ENCODE measurements around the gene RAD21L1. TPM values are rescaled to one million over a fixed set of nuclear protein-coding genes. Genes with fewer than 3 reads are reported as not detected.

RAD21L1 gene
- total RNA-seq, 4 donors from 2014 or later: not detected

DNA sequence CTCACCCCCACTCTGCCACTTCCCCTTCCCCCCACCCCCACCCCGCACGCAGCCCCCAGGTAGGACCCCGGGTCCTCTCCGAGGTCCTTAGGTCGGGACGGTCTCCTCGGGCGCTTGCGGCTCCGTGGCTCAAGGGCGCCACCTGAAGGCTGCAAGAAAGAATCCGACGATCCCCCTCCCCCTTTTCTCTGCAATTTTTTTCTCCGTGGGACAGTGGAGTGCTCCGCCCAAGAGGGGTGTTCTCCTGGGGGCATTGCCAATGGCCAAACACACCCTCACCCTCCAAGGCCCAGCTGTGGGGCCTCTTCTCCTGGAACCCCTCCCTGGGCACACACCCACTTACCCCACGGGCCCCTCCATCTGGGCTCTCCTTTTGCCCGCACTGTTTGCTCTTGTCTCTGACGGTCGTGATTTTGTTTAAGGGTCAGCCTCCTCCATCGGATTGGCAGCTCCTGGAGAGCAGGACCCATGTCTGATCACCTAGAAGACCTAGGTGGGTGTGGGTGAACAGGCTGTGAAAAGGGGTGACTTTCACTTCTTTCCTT is 40.0 kb upstream of the RAD21L1 start:
- H3K4me3 ChIP-seq: peak overlapping the region; percentile 49 to 62 (median 52)
- H3K4me1 ChIP-seq: peaks cover 12 to 20% (median 19%) of the 10 kb centered on the region in 4 donors
- peaks cover 0 to 4% (median 0%) of the 10 kb centered on the region in 4 donors for H3K36me3 ChIP-seq
- no peak overlapping the region for H3K27ac ChIP-seq (replicated peaks in 1 of 4)
- H3K9me3 ChIP-seq: no peaks in the 10 kb centered on the region
- DNase-seq (ENCODE audit: extremely low spot score): no peak
- peaks cover 0 to 57% (median 20%) of the 10 kb centered on the region in 4 donors for H3K27me3 ChIP-seq
- TF ChIP-seq, protein P1, sequence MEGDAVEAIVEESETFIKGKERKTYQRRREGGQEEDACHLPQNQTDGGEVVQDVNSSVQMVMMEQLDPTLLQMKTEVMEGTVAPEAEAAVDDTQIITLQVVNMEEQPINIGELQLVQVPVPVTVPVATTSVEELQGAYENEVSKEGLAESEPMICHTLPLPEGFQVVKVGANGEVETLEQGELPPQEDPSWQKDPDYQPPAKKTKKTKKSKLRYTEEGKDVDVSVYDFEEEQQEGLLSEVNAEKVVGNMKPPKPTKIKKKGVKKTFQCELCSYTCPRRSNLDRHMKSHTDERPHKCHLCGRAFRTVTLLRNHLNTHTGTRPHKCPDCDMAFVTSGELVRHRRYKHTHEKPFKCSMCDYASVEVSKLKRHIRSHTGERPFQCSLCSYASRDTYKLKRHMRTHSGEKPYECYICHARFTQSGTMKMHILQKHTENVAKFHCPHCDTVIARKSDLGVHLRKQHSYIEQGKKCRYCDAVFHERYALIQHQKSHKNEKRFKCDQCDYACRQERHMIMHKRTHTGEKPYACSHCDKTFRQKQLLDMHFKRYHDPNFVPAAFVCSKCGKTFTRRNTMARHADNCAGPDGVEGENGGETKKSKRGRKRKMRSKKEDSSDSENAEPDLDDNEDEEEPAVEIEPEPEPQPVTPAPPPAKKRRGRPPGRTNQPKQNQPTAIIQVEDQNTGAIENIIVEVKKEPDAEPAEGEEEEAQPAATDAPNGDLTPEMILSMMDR (IDR thresholded peaks at IDR 0.05): peak; percentile 15 to 36 (median 29)
- TF ChIP-seq EP300 (IDR thresholded peaks at IDR 0.05): no peak
- no peak for TF ChIP-seq POLR2A (IDR thresholded peaks at IDR 0.05; ENCODE audit: low read depth)
- no peak for TF ChIP-seq POLR2AphosphoS5 (IDR thresholded peaks at IDR 0.05)
- 17% methylated on average over 10 of the region's 20 CpGs for WGBS
- intact Hi-C loops (cut with DNase I): no loop called here

DNA sequence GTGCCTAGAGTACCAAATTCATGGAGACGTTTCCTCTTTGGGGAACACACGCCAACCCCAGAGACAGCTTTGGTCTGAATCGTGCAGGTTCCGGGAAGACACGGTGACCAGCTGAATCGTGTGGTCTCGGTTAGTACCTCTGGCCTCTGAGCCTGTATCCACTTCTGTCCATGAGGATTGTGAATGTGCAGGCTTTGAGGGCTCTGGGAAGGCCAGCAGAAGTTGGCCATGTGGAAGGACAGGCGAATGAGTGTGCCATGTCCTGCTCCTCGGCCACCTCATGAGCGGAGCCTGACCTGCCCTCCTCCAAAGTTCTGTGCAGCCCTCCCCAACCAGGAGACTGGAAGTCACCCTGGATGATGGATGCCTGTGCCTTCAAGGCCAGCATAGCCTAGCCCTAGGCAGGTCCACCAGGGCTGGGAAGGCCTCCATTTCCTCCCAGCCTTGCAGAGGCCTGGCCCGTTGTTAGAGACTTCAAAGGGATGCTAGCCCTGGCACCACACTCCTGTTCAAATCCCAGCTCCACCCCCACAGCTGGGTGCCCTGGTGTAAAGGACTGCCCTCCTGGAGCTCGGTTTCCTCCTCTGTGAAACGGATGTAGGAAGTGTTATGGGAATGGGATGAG is 39.4 kb upstream of the RAD21L1 start:
- no peaks in the 10 kb centered on the region for H3K9me3 ChIP-seq
- H3K27ac ChIP-seq (replicated peaks in 1 of 4): no peak overlapping the region
- 81% methylated on average over 10 of the region's 13 CpGs for WGBS
- peaks cover 0 to 57% (median 20%) of the 10 kb centered on the region in 4 donors for H3K27me3 ChIP-seq
- H3K4me3 ChIP-seq: no peak overlapping the region
- TF ChIP-seq POLR2A (IDR thresholded peaks at IDR 0.05; ENCODE audit: low read depth) (no peak), EP300 (IDR thresholded peaks at IDR 0.05) (no peak), POLR2AphosphoS5 (IDR thresholded peaks at IDR 0.05) (no peak)
- TF ChIP-seq, protein P1 (IDR thresholded peaks at IDR 0.05): no peak
- no peaks in the 10 kb centered on the region for H3K36me3 ChIP-seq
- no peak for DNase-seq (ENCODE audit: extremely low spot score)
- H3K4me1 ChIP-seq: peaks cover 12 to 20% (median 19%) of the 10 kb centered on the region in 4 donors
- intact Hi-C loops (cut with DNase I): no loop called here

DNA sequence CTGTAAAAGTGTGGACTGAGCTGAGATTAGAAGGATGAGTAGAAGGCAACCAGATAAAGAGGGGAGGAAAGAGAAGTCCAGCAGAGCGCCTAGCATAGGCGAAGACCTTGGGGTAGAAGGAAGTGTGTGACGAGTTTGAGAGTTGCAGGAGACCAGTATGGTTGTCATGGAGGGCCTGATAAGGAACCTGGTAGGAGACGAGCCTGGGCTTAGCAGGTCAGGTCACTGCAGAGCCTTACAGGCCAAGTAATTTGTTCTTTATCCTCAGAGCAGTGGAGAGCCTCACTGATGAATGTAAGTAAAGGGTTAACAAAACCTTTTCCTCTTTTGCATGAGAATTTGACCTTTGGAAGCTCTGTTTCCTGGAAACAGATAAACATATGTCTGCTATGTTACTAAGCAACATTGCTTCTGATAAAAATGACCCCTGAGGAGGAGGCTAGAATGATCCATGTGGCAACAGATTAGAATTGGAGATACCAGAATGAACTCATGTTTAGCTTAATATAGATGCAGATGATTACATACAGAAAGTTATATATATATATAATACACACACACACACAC is 38.2 kb upstream of the RAD21L1 start:
- TF ChIP-seq, protein P1 (IDR thresholded peaks at IDR 0.05): no peak
- TF ChIP-seq POLR2A (IDR thresholded peaks at IDR 0.05; ENCODE audit: low read depth): no peak
- no peak for TF ChIP-seq EP300 (IDR thresholded peaks at IDR 0.05)
- TF ChIP-seq POLR2AphosphoS5 (IDR thresholded peaks at IDR 0.05): no peak
- H3K9me3 ChIP-seq: no peaks in the 10 kb centered on the region
- H3K27me3 ChIP-seq: peaks cover 0 to 57% (median 20%) of the 10 kb centered on the region in 4 donors
- H3K4me1 ChIP-seq: peaks cover 12 to 20% (median 19%) of the 10 kb centered on the region in 4 donors
- H3K36me3 ChIP-seq: no peaks in the 10 kb centered on the region
- no peak for DNase-seq (ENCODE audit: extremely low spot score)
- intact Hi-C loops (cut with DNase I): no loop called here
- H3K4me3 ChIP-seq: no peak overlapping the region
- WGBS: 62% methylated on average over 4 of the region's 4 CpGs
- no peak overlapping the region for H3K27ac ChIP-seq (replicated peaks in 1 of 4)

DNA sequence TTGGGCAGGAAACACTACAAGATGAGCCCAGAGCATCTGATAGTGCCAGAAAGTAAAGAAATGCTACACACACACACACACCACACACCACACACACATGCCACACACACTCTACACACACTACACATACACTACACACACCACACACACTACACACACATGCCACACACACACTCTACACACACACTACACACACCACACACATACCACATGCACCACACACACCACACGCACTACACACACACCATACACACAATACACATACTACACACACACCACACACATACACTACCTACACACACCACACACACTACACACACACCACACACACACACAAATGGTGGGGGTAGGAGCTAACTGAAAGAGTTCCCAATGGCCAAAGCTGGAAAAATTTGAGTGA is 37.5 kb upstream of the RAD21L1 start:
- TF ChIP-seq EP300 (IDR thresholded peaks at IDR 0.05): no peak
- TF ChIP-seq POLR2A (IDR thresholded peaks at IDR 0.05; ENCODE audit: low read depth): no peak
- TF ChIP-seq POLR2AphosphoS5 (IDR thresholded peaks at IDR 0.05): no peak
- TF ChIP-seq, protein P1 (IDR thresholded peaks at IDR 0.05): no peak
- H3K36me3 ChIP-seq: no peaks in the 10 kb centered on the region
- 96% methylated on average over 1 of the region's 1 CpG for WGBS

More for the DNA sequence above, 37.5 kb upstream of the RAD21L1 start:
- H3K4me3 ChIP-seq: no peak overlapping the region
- H3K9me3 ChIP-seq: no peaks in the 10 kb centered on the region
- intact Hi-C loops (cut with DNase I): no loop called here
- peaks cover 12 to 20% (median 19%) of the 10 kb centered on the region in 4 donors for H3K4me1 ChIP-seq
- H3K27ac ChIP-seq (replicated peaks in 1 of 4): no peak overlapping the region
- no peak for DNase-seq (ENCODE audit: extremely low spot score)
- H3K27me3 ChIP-seq: peaks cover 0 to 57% (median 20%) of the 10 kb centered on the region in 4 donors

All from esophagus muscularis mucosa (tissue), 4 donors.